ENCODE data around the gene PRCC.

The PRCC gene

GRCh38 chr1:156767101-156767878 lies at the start of gene PRCC:
PRCC (plus strand) TSS chr1:156767535; CDS start chr1:156767772, 237 bp downstream.
- DNase-seq (ENCODE audit: extremely low read depth in 1 of 2, low read depth in 1 of 2), result peak; percentile 89 to 95

GRCh38 chr1:156721131-156721530 lies 46.2 kb upstream of the PRCC start:
- no peak for DNase-seq (ENCODE audit: extremely low read depth in 1 of 2, low read depth in 1 of 2)

- DNase-seq (ENCODE audit: extremely low read depth in 1 of 2, low read depth in 1 of 2), result no peak
These were observed 45.8 kb upstream of the PRCC start for GRCh38 chr1:156721535-156721934.

- DNase-seq (ENCODE audit: extremely low read depth in 1 of 2, low read depth in 1 of 2), result peak; percentile 42 to 71
These were observed 41.6 kb upstream of the PRCC start for GRCh38 chr1:156725683-156726280.

GRCh38 chr1:156726549-156727226 lies 40.6 kb upstream of the PRCC start:
- DNase-seq (ENCODE audit: extremely low read depth in 1 of 2, low read depth in 1 of 2), result no peak

GRCh38 chr1:156727492-156727891 lies 39.8 kb upstream of the PRCC start:
- DNase-seq (ENCODE audit: extremely low read depth in 1 of 2, low read depth in 1 of 2), result no peak

GRCh38 chr1:156727926-156728598 lies 39.3 kb upstream of the PRCC start, which contains the start of gene METTL25B:
METTL25B (plus strand) TSS chr1:156728469; CDS start chr1:156729105, 636 bp downstream.
- DNase-seq (ENCODE audit: extremely low read depth in 1 of 2, low read depth in 1 of 2), result peak in 1 of 2 donors; percentile 50

GRCh38 chr1:156728599-156729462 lies 38.5 kb upstream of the PRCC start, which contains the start of gene ISG20L2:
ISG20L2 (minus strand) TSS chr1:156728766; CDS start chr1:156727652, 1,114 bp downstream.
- peak; percentile 86 to 89 for DNase-seq (ENCODE audit: extremely low read depth in 1 of 2, low read depth in 1 of 2)

GRCh38 chr1:156733989-156734584 lies 33.2 kb upstream of the PRCC start:
- DNase-seq (ENCODE audit: extremely low read depth in 1 of 2, low read depth in 1 of 2), result no peak

- no peak for DNase-seq (ENCODE audit: extremely low read depth in 1 of 2, low read depth in 1 of 2)
These were observed 28.9 kb upstream of the PRCC start for GRCh38 chr1:156738407-156738806.

- no peak for DNase-seq (ENCODE audit: extremely low read depth in 1 of 2, low read depth in 1 of 2)
These were observed 28.4 kb upstream of the PRCC start for GRCh38 chr1:156738916-156739315.

- DNase-seq (ENCODE audit: extremely low read depth in 1 of 2, low read depth in 1 of 2), result no peak
These were observed 27.0 kb upstream of the PRCC start for GRCh38 chr1:156740237-156740740.

GRCh38 chr1:156740741-156741480 lies 26.4 kb upstream of the PRCC start, which contains the start of gene MRPL24:
MRPL24 (minus strand) TSS chr1:156741088; CDS start chr1:156738704, 2,384 bp downstream.
- DNase-seq (ENCODE audit: extremely low read depth in 1 of 2, low read depth in 1 of 2), result peak; percentile 90 to 94

- DNase-seq (ENCODE audit: extremely low read depth in 1 of 2, low read depth in 1 of 2), result no peak
These were observed 25.8 kb upstream of the PRCC start for GRCh38 chr1:156741481-156741983.

GRCh38 chr1:156742017-156742416 lies 25.3 kb upstream of the PRCC start:
- no peak for DNase-seq (ENCODE audit: extremely low read depth in 1 of 2, low read depth in 1 of 2)

GRCh38 chr1:156742801-156743200 lies 24.5 kb upstream of the PRCC start:
- DNase-seq (ENCODE audit: extremely low read depth in 1 of 2, low read depth in 1 of 2), result no peak

GRCh38 chr1:156743367-156744302 lies 23.7 kb upstream of the PRCC start:
- DNase-seq (ENCODE audit: extremely low read depth in 1 of 2, low read depth in 1 of 2), result no peak

All from activated CD8-positive, alpha-beta memory T cell treated with anti-CD3 and anti-CD28 coated beads for 1 hour (primary cell).